Gastroesophageal sphincter (tissue), 3 donors: ENCODE measurements around the gene PRR35.

Experiments used
- CTCF ChIP-seq, 4 experiments: fragments of 200-600 bp in 2 of 4; fragments of 450-650 bp in 2 of 4; sonication (generic) in 1 of 4; IDR thresholded peaks; one replicate each; pipeline ENCODE4 v1.5.1; 2017 to 2019; ENCODE audit warnings: antibody characterized with exemption in 4 of 4, mild to moderate bottlenecking in 2 of 4, moderate library complexity in 2 of 4
- EP300 ChIP-seq: sonication (generic); formaldehyde crosslinking; IDR thresholded peaks from one replicate; pipeline ENCODE4 v1.6.1; 2017; ENCODE audit warnings: antibody characterized with exemption, mild to moderate bottlenecking
- POLR2A ChIP-seq, 2 donors: fragments of 450-650 bp; IDR thresholded peaks; one replicate each; pipeline ENCODE4 v1.6.1; 2017; ENCODE audit warnings: antibody characterized with exemption in 2 of 2, mild to moderate bottlenecking in 2 of 2, moderate library complexity in 1 of 2

GRCh38 chr16:603933-604332 lies 43.7 kb downstream of the PRR35 start:
- TF ChIP-seq POLR2A (IDR thresholded peaks at IDR 0.05) (no peak), CTCF (IDR thresholded peaks at IDR 0.05) (no peak), EP300 (no peak)
